ENCODE measurements around the gene PRSS50. TPM values are rescaled to one million over a fixed set of nuclear protein-coding genes. Genes with fewer than 3 reads are reported as not detected.

The PRSS50 gene
- total RNA-seq, 6 experiments from 2014 or later: 0.07 to 0.42 (median 0.13) TPM; not detected in 2

DNA sequence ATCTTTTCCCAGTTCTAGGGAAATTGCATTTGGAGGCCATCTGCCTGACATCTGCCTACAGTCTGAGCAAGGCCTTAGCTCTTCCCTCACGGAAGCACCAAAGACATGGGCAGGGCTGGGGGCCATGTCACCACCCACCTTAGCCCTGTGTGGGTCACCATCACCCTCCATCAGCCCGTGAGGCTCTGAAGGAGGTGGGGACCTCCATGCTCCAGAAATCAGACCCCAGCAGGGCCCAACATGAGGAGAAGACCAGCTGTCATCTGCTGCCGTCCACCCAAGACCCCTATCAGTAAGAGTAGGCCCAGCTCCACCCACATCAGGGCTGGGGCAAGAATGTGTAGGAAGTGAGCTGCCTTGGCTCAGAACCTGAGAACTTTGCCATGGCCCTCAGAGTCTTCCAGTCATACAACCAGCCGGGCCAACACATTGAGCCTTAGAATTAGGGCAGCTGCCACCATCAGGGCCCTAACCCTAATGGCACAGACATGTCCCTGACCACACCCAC is 14.6 kb downstream of the PRSS50 start:
- H3K27ac ChIP-seq: no peak overlapping the region
- no peaks in the 10 kb centered on the region for H3K27me3 ChIP-seq
- TF ChIP-seq POLR2A (IDR thresholded peaks at IDR 0.05): no peak
- DNase-seq: peak in 2 of 3 donors; percentile 14 to 43
- no peak for ATAC-seq
- intact Hi-C loops (cut with DNase I): no loop called here
- H3K4me3 ChIP-seq: no peak overlapping the region
- peaks cover 0 to 19% (median 7%) of the 10 kb centered on the region in 4 donors for H3K4me1 ChIP-seq
- H3K9me3 ChIP-seq: no peaks in the 10 kb centered on the region
- no peaks in the 10 kb centered on the region for H3K36me3 ChIP-seq
- no CpG with 5 or more reads among the region's 4 CpGs for WGBS (ENCODE audit: insufficient coverage, low coverage, low lambda C conversion rate, missing lambda C conversion rate)

DNA sequence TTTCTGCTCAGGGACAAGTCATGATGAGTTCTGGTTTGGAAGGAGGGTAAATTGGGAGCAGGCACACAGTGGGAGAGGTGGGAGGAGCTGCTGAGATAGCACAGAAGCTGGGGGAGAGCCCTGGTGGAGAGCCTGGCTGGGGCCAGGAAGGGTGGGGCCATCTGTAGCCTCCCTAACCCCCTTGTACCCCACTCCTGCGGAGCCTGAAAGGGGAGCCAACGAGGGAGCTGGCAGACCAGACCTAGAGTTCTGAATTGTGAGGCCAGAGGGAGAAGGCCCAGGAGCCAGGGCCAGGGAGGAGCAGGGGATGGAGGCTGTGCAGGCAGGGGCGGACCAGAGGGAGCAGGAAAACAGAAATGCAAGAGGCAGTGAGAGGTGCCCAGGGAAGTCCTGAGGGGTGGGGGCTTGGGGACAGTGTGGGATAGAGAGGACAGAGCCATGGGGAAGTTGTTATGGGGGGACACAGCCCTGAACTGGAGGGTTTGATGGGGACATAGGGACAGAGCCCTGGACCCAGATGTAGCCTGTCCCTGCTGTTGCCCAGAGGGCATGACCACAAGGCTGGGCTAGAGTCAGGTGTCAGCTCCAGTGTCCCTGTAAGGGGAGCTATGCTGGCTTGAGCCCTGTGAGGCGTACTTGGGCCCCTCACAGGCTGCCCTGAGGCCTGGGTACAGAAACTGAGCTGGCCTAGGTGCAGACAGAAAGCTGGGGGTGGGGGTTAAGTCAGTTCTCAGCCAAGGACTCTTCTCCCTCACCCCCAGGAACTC is 15.2 kb downstream of the PRSS50 start:
- DNase-seq: peak in 2 of 3 donors; percentile 12 to 49
- intact Hi-C loops (cut with DNase I): no loop called here
- 54% methylated on average over 3 of the region's 4 CpGs for WGBS (ENCODE audit: insufficient coverage, low coverage, low lambda C conversion rate, missing lambda C conversion rate)
- H3K4me1 ChIP-seq: peaks cover 0 to 19% (median 7%) of the 10 kb centered on the region in 4 donors
- H3K27me3 ChIP-seq: no peaks in the 10 kb centered on the region
- H3K27ac ChIP-seq: no peak overlapping the region
- no peaks in the 10 kb centered on the region for H3K9me3 ChIP-seq
- ATAC-seq: no peak
- no peaks in the 10 kb centered on the region for H3K36me3 ChIP-seq
- H3K4me3 ChIP-seq: no peak overlapping the region
- TF ChIP-seq, protein P1, sequence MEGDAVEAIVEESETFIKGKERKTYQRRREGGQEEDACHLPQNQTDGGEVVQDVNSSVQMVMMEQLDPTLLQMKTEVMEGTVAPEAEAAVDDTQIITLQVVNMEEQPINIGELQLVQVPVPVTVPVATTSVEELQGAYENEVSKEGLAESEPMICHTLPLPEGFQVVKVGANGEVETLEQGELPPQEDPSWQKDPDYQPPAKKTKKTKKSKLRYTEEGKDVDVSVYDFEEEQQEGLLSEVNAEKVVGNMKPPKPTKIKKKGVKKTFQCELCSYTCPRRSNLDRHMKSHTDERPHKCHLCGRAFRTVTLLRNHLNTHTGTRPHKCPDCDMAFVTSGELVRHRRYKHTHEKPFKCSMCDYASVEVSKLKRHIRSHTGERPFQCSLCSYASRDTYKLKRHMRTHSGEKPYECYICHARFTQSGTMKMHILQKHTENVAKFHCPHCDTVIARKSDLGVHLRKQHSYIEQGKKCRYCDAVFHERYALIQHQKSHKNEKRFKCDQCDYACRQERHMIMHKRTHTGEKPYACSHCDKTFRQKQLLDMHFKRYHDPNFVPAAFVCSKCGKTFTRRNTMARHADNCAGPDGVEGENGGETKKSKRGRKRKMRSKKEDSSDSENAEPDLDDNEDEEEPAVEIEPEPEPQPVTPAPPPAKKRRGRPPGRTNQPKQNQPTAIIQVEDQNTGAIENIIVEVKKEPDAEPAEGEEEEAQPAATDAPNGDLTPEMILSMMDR (IDR thresholded peaks at IDR 0.05): no peak
- TF ChIP-seq POLR2A (IDR thresholded peaks at IDR 0.05): no peak

DNA sequence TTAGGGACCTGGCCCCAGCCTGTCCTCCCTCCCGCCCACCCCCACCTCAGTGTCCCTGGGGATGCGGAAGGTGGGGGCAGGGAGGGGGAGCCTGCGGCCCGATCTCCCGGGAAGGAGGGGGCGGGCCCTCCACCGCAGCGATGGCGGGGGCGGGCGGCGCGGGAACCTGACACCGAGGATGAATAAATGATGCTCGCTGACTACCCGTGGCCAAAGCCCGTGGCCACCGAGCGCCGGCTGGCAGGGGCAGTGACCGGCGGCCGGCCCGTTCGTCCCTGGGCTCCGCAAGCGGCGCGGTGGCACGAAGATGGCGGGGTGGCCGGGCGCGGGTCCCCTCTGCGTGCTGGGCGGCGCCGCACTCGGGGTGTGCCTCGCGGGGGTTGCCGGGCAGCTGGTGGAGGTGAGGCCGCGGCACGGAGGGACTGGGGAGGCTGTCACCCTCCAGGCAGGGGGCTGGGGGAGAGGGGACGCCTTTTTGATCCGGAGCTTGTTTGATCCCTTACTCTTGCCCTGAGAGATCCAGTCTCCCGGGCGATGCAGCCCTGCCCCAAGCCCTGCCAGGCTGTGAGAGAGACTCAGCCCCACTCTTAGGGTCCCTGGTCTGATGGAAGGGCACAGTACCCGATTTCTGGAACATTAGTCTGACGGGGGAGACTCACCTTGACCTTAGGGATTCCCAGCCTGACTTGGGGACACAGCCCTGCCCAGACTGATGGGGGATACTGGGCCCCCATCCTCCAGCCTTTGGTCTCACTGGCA is 16.3 kb downstream of the PRSS50 start, which contains the start of gene TMIE:
TSS of gene TMIE (plus strand) at position 212 of the 759 bp plus-strand sequence. CDS start at position 308, 96 bp downstream.
- no peak for ATAC-seq
- 17% methylated on average over 1 of the region's 51 CpGs for WGBS (ENCODE audit: insufficient coverage, low coverage, low lambda C conversion rate, missing lambda C conversion rate)
- Histone ChIP-seq H3K27ac (peak within 1 kb of the TSS in 1 of 3 donors; percentile 39), H3K4me3 (no peak within 1 kb of the TSS), H3K9me3 (no peaks in the 10 kb centered on the region), H3K27me3 (no peaks in the 10 kb centered on the region), H3K36me3 (no peaks in the 10 kb centered on the region), H3K4me1 (peaks cover 0 to 21% (median 7%) of the 10 kb centered on the region in 4 donors)
- intact Hi-C loops (cut with DNase I): no loop called here
- TF ChIP-seq, protein P1 (IDR thresholded peaks at IDR 0.05): no peak
- no peak for TF ChIP-seq POLR2A (IDR thresholded peaks at IDR 0.05)
- DNase-seq: peak in 1 of 3 donors; percentile 16

DNA sequence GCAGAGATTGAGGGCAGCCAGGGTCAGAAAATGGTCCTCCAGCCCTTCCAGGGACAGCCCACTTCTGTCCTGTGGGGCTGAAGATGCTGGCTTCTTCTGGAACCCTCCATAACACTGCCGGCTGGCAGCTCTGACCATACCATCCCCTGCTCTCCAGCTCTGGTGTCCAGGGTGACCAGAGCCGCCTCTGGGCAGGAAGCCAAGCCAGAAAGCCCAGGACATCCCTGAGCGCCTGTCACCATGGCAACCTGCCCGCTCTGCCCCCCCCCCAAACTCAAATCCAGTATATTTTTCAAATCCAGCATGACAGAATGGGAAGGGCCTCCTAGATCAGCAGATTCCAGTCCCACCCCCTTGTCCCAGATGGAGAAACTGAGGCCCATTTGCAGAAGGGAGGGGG is 16.9 kb downstream of the PRSS50 start:
- DNase-seq: peak in 1 of 3 donors; percentile 66
- H3K27ac ChIP-seq: no peak overlapping the region
- WGBS (ENCODE audit: insufficient coverage, low coverage, low lambda C conversion rate, missing lambda C conversion rate): no CpG with 5 or more reads among the region's 4 CpGs
- no peak overlapping the region for H3K4me3 ChIP-seq
- TF ChIP-seq POLR2A (IDR thresholded peaks at IDR 0.05): no peak
- TF ChIP-seq, protein P1 (IDR thresholded peaks at IDR 0.05): no peak
- no peaks in the 10 kb centered on the region for H3K27me3 ChIP-seq
- H3K4me1 ChIP-seq: peaks cover 0 to 27% (median 7%) of the 10 kb centered on the region in 4 donors
- intact Hi-C loops (cut with DNase I): no loop called here
- H3K36me3 ChIP-seq: no peaks in the 10 kb centered on the region
- peak in 1 of 4 donors; percentile 5 for ATAC-seq
- H3K9me3 ChIP-seq: no peaks in the 10 kb centered on the region

Data from right lobe of liver (tissue), 6 donors.